ENCODE results near the gene FLYWCH1.

DNA sequence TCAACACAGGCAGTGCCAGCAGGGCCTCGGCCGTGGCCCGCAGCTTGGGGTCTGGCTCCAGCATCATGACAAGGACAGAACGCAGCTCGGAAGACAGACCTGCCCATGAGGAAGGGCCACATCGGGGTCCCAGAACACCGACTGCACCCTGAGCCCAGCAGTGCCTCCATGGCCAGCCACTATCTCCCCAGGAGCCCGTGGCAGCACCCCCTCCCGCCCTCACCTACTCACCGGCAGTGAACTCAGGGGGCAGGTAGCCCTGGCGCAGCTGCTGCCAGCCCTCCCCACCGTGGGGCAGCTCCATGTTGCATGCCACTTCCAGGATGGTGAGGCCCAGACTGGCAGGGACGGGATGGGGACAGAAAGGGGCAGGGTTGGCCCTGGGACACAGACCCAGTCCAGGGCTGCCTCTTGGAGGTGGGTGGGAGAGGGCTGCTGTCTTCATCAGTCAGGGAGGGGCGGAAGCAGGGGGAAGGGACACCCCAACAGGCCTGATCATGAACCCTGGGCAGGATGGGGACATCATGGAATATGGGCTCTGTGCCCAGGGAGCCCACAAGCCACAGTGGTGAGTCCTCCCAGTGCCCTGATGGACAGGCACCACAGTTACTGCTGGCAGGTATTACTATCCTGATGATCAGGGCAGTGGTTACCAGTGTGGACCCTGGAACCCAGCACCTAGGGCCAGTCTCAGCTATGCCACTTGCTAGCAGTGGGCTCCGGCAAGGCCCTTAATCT, 62.8 kb downstream of the FLYWCH1 start:
- no peak for TF ChIP-seq CHD2 (IDR thresholded peaks at IDR 0.05; ENCODE audit: borderline replicate concordance, low read depth, low read length)
- TF ChIP-seq ATF2 (IDR thresholded peaks at IDR 0.05; ENCODE audit: low read length), result no peak
- TF ChIP-seq POLR2A (IDR thresholded peaks at IDR 0.05; ENCODE audit: low read depth, low read length), result peak; percentile 56
- TF ChIP-seq NBN (IDR thresholded peaks at IDR 0.05), result no peak
- TF ChIP-seq SP1 (IDR thresholded peaks at IDR 0.05; ENCODE audit: low read depth, low read length), result no peak
- no peak for TF ChIP-seq IRF4 (IDR thresholded peaks at IDR 0.05; ENCODE audit: low read depth, low read length)
- no peak for TF ChIP-seq ZBTB33 (IDR thresholded peaks at IDR 0.05)
- no peak for TF ChIP-seq TCF7 (IDR thresholded peaks at IDR 0.05; ENCODE audit: borderline replicate concordance)
- no peak for TF ChIP-seq POLR2AphosphoS5 (IDR thresholded peaks at IDR 0.05; ENCODE audit: low read length)
- no peak for TF ChIP-seq ZNF217 (IDR thresholded peaks at IDR 0.05)
